T-helper 17 cell (primary cell): ENCODE results near the gene WNT3A. TPM values are rescaled to one million over a fixed set of nuclear protein-coding genes. Genes with fewer than 3 reads are reported as not detected.

Experiments used
- ATAC-seq: fragments of 150-1000 bp; cut with Tn5 transposase; 2 replicates; pipeline ENCODE4 v1.10.0; 2021; ENCODE audit warnings: mild to moderate bottlenecking, moderate library complexity
- DNase-seq, 3 donors: peaks; one replicate each; pipeline versions ENCODE4 v3.0.0 to v3.0.0-alpha.2; 2020 to 2021
- H3K9me3 ChIP-seq: one replicate; pipeline ENCODE4 v1.7.0; 2013; ENCODE audit warnings: low read length, mild to moderate bottlenecking; ENCODE audit not compliant: control insufficient read depth, poor library complexity, severe bottlenecking
- H3K27ac Mint-ChIP-seq: one replicate; pipeline ENCODE4 v1.8.0; 2022; ENCODE audit warnings: mild to moderate bottlenecking, moderate library complexity, mixed read lengths
- H3K27me3 Mint-ChIP-seq: one replicate; pipeline ENCODE4 v1.8.0; 2022; ENCODE audit warnings: mixed read lengths
- H3K36me3 Mint-ChIP-seq: one replicate; pipeline ENCODE4 v1.8.0; 2022; ENCODE audit warnings: low read depth, mixed read lengths
- H3K4me1 Mint-ChIP-seq: one replicate; pipeline ENCODE4 v1.8.0; 2022; ENCODE audit warnings: mild to moderate bottlenecking, mixed read lengths
- H3K4me3 Mint-ChIP-seq: one replicate; pipeline ENCODE4 v1.8.0; 2022; ENCODE audit warnings: mild to moderate bottlenecking, moderate library complexity, mixed read lengths
- total RNA-seq, 4 donors: library from RNA in 2 of 4; stranded (reverse) in 2 of 4; gene quantifications; one replicate each; pipeline ENCODE4 v1.2.3 and lab custom pipeline; 2022 to 2026

The WNT3A gene
- total RNA-seq, 2 donors from 2014 or later, result not detected

- no peaks in the 10 kb centered on the region for H3K27me3 Mint-ChIP-seq
- H3K4me3 Mint-ChIP-seq, result no peak overlapping the region
- H3K27ac Mint-ChIP-seq, result no peak overlapping the region
- DNase-seq (no peak), ATAC-seq (no peak)
- H3K9me3 ChIP-seq, result no peaks in the 10 kb centered on the region
- peaks cover 29% of the 10 kb centered on the region for H3K4me1 Mint-ChIP-seq
- H3K36me3 Mint-ChIP-seq, result no peaks in the 10 kb centered on the region
Observed at GRCh38 chr1:228073061-228073856, 66.5 kb downstream of the WNT3A start.

- H3K4me1 Mint-ChIP-seq, result peaks cover 29% of the 10 kb centered on the region
- no peak overlapping the region for H3K4me3 Mint-ChIP-seq
- no peak overlapping the region for H3K27ac Mint-ChIP-seq
- H3K27me3 Mint-ChIP-seq, result no peaks in the 10 kb centered on the region
- no peaks in the 10 kb centered on the region for H3K36me3 Mint-ChIP-seq
- no peaks in the 10 kb centered on the region for H3K9me3 ChIP-seq
- ATAC-seq (no peak), DNase-seq (no peak)
Observed at GRCh38 chr1:228073857-228074545, 67.2 kb downstream of the WNT3A start.

GRCh38 chr1:228074954-228075730, 68.3 kb downstream of the WNT3A start:
- no peak for DNase-seq
- Mint-ChIP-seq H3K36me3 (no peaks in the 10 kb centered on the region), H3K27ac (no peak overlapping the region), H3K4me3 (no peak overlapping the region), H3K27me3 (no peaks in the 10 kb centered on the region), H3K4me1 (peaks cover 29% of the 10 kb centered on the region)
- ATAC-seq, result no peak
- H3K9me3 ChIP-seq, result no peaks in the 10 kb centered on the region

- DNase-seq (no peak), ATAC-seq (no peak)
- H3K4me1 Mint-ChIP-seq, result peaks cover 30% of the 10 kb centered on the region
Observed at GRCh38 chr1:228075801-228076271, 69.0 kb downstream of the WNT3A start.

GRCh38 chr1:228076796-228077430, 70.1 kb downstream of the WNT3A start:
- ATAC-seq (no peak), DNase-seq (no peak)
- no peaks in the 10 kb centered on the region for H3K36me3 Mint-ChIP-seq
- no peaks in the 10 kb centered on the region for H3K9me3 ChIP-seq
- no peaks in the 10 kb centered on the region for H3K27me3 Mint-ChIP-seq
- no peak overlapping the region for H3K27ac Mint-ChIP-seq
- no peak overlapping the region for H3K4me3 Mint-ChIP-seq
- H3K4me1 Mint-ChIP-seq, result peaks cover 28% of the 10 kb centered on the region

More at GRCh38 chr1:228075801-228076271, 69.0 kb downstream of the WNT3A start:
- H3K4me3 Mint-ChIP-seq, result no peak overlapping the region
- H3K9me3 ChIP-seq, result no peaks in the 10 kb centered on the region
- H3K27me3 Mint-ChIP-seq, result no peaks in the 10 kb centered on the region
- H3K27ac Mint-ChIP-seq, result no peak overlapping the region
- no peaks in the 10 kb centered on the region for H3K36me3 Mint-ChIP-seq

GRCh38 chr1:228077565-228078330, 71.0 kb downstream of the WNT3A start:
- Mint-ChIP-seq H3K4me1 (peaks cover 24% of the 10 kb centered on the region), H3K4me3 (no peak overlapping the region), H3K27ac (no peak overlapping the region), H3K27me3 (no peaks in the 10 kb centered on the region), H3K36me3 (no peaks in the 10 kb centered on the region)
- ATAC-seq (no peak), DNase-seq (no peak)
- H3K9me3 ChIP-seq, result no peaks in the 10 kb centered on the region

GRCh38 chr1:228079013-228079412, 72.2 kb downstream of the WNT3A start:
- Mint-ChIP-seq H3K4me1 (peaks cover 27% of the 10 kb centered on the region), H3K27me3 (no peaks in the 10 kb centered on the region), H3K27ac (no peak overlapping the region), H3K36me3 (no peaks in the 10 kb centered on the region), H3K4me3 (no peak overlapping the region)
- DNase-seq (no peak), ATAC-seq (no peak)
- H3K9me3 ChIP-seq, result no peaks in the 10 kb centered on the region

- Mint-ChIP-seq H3K4me3 (no peak overlapping the region), H3K27ac (peak overlapping the region; percentile 24), H3K36me3 (no peaks in the 10 kb centered on the region), H3K27me3 (no peaks in the 10 kb centered on the region), H3K4me1 (peaks cover 30% of the 10 kb centered on the region)
- ATAC-seq, result no peak
- H3K9me3 ChIP-seq, result no peaks in the 10 kb centered on the region
- no peak for DNase-seq
Observed at GRCh38 chr1:228079601-228080263, 72.9 kb downstream of the WNT3A start.

- H3K4me3 Mint-ChIP-seq, result peak overlapping the region; percentile 95
- no peaks in the 10 kb centered on the region for H3K36me3 Mint-ChIP-seq
- no peaks in the 10 kb centered on the region for H3K27me3 Mint-ChIP-seq
- H3K9me3 ChIP-seq, result no peaks in the 10 kb centered on the region
- DNase-seq, result no peak
- ATAC-seq, result no peak
- peak overlapping the region; percentile 67 for H3K27ac Mint-ChIP-seq
- H3K4me1 Mint-ChIP-seq, result peaks cover 41% of the 10 kb centered on the region
Observed at GRCh38 chr1:228081144-228081543, 74.3 kb downstream of the WNT3A start.

- ATAC-seq (no peak), DNase-seq (no peak)
- Mint-ChIP-seq H3K36me3 (no peaks in the 10 kb centered on the region), H3K4me1 (peaks cover 45% of the 10 kb centered on the region), H3K27me3 (no peaks in the 10 kb centered on the region), H3K4me3 (peak overlapping the region; percentile 95), H3K27ac (peak overlapping the region; percentile 94)
- no peaks in the 10 kb centered on the region for H3K9me3 ChIP-seq
Observed at GRCh38 chr1:228081578-228082213, 74.9 kb downstream of the WNT3A start.

- peak within 1 kb of the TSS; percentile 94 for H3K27ac Mint-ChIP-seq
- H3K4me3 Mint-ChIP-seq, result peak within 1 kb of the TSS; percentile 95
- no peaks in the 10 kb centered on the region for H3K9me3 ChIP-seq
- no peaks in the 10 kb centered on the region for H3K27me3 Mint-ChIP-seq
- ATAC-seq, result peak; percentile 87
- no peaks in the 10 kb centered on the region for H3K36me3 Mint-ChIP-seq
- peaks cover 44% of the 10 kb centered on the region for H3K4me1 Mint-ChIP-seq
- peak; percentile 95 to 96 (median 96) for DNase-seq
Observed at GRCh38 chr1:228082214-228082917, 75.6 kb downstream of the WNT3A start, which contains the start of gene ARF1. Gene ARF1 (plus strand): TSS chr1:228082708. CDS start chr1:228097115, 14,407 bp downstream.
